T-helper 9 cell (primary cell): ENCODE measurements around the gene RASL10A.

Source experiments
- DNase-seq: peaks from one replicate; pipeline ENCODE4 v3.0.0-alpha.2; 2020

RASL10A gene

GRCh38 chr22:29267858-29268510 is 47.5 kb downstream of the RASL10A start, which contains the start of the genes EWSR1 and RHBDD3:
TSS of gene EWSR1 (plus strand) at chr22:29268268. CDS start at chr22:29268337, 69 bp downstream.
TSS of gene RHBDD3 (minus strand) at chr22:29267981. CDS start at chr22:29265626, 2,355 bp downstream.
- DNase-seq = peak; percentile 95

GRCh38 chr22:29267462-29267857 is 48.0 kb downstream of the RASL10A start:
- no peak for DNase-seq

- DNase-seq = no peak
These were observed 48.7 kb downstream of the RASL10A start for GRCh38 chr22:29266564-29267461.

- no peak for DNase-seq
These were observed 49.6 kb downstream of the RASL10A start for GRCh38 chr22:29265929-29266328.

GRCh38 chr22:29265305-29265704 is 50.2 kb downstream of the RASL10A start:
- no peak for DNase-seq

- DNase-seq = no peak
These were observed 51.7 kb downstream of the RASL10A start for GRCh38 chr22:29263791-29264276.
